ENCODE data around the gene ATG7.
"Not testable (repeated sequence)": the region's sequence is repeated elsewhere in the genome, so short reads cannot be mapped to it uniquely, and the experiment has no call there.

ATG7 gene

GRCh38 chr3:11522953-11523571 lies 250.9 kb downstream of the ATG7 start:
- ATAC-seq (no peak), DNase-seq (no peak)
- Mint-ChIP-seq H3K27me3 (no peaks in the 10 kb centered on the region), H3K36me3 (ENCODE audit: low read depth) (peaks cover 7% of the 10 kb centered on the region), H3K4me1 (no peaks in the 10 kb centered on the region), H3K9me3 (peaks cover 3% of the 10 kb centered on the region), H3K4me3 (no peak overlapping the region), H3K27ac (no peak overlapping the region)

- Mint-ChIP-seq H3K9me3 (peaks cover 3% of the 10 kb centered on the region), H3K4me1 (no peaks in the 10 kb centered on the region), H3K4me3 (no peak overlapping the region), H3K27me3 (no peaks in the 10 kb centered on the region), H3K36me3 (ENCODE audit: low read depth) (peaks cover 7% of the 10 kb centered on the region), H3K27ac (no peak overlapping the region)
- DNase-seq (no peak), ATAC-seq (no peak)
Measured at GRCh38 chr3:11523572-11524101, 251.4 kb downstream of the ATG7 start.

GRCh38 chr3:11526121-11526520 lies 253.9 kb downstream of the ATG7 start:
- not testable (repeated sequence) for DNase-seq; H3K36me3 Mint-ChIP-seq (ENCODE audit: low read depth); ATAC-seq; H3K27me3 Mint-ChIP-seq; H3K9me3 Mint-ChIP-seq; H3K4me1 Mint-ChIP-seq; H3K4me3 Mint-ChIP-seq; H3K27ac Mint-ChIP-seq

GRCh38 chr3:11529281-11529680 lies 257.1 kb downstream of the ATG7 start:
- Mint-ChIP-seq H3K4me1 (no peaks in the 10 kb centered on the region), H3K9me3 (peaks cover 3% of the 10 kb centered on the region), H3K27ac (no peak overlapping the region), H3K36me3 (ENCODE audit: low read depth) (peaks cover 7% of the 10 kb centered on the region), H3K27me3 (no peaks in the 10 kb centered on the region), H3K4me3 (no peak overlapping the region)
- DNase-seq: no peak
- ATAC-seq: no peak

GRCh38 chr3:11530153-11530721 lies 258.0 kb downstream of the ATG7 start:
- Mint-ChIP-seq H3K36me3 (ENCODE audit: low read depth) (peaks cover 7% of the 10 kb centered on the region), H3K27ac (no peak overlapping the region), H3K9me3 (peaks cover 3% of the 10 kb centered on the region), H3K27me3 (no peaks in the 10 kb centered on the region), H3K4me3 (no peak overlapping the region), H3K4me1 (no peaks in the 10 kb centered on the region)
- no peak for ATAC-seq
- no peak for DNase-seq

GRCh38 chr3:11532931-11533391 lies 260.8 kb downstream of the ATG7 start:
- Mint-ChIP-seq H3K27ac (no peak overlapping the region), H3K27me3 (no peaks in the 10 kb centered on the region), H3K36me3 (ENCODE audit: low read depth) (no peaks in the 10 kb centered on the region), H3K9me3 (no peaks in the 10 kb centered on the region), H3K4me1 (no peaks in the 10 kb centered on the region), H3K4me3 (no peak overlapping the region)
- ATAC-seq (no peak), DNase-seq (no peak)

- DNase-seq: no peak
- Mint-ChIP-seq H3K9me3 (no peaks in the 10 kb centered on the region), H3K36me3 (ENCODE audit: low read depth) (no peaks in the 10 kb centered on the region), H3K4me1 (no peaks in the 10 kb centered on the region), H3K27me3 (no peaks in the 10 kb centered on the region), H3K27ac (no peak overlapping the region), H3K4me3 (no peak overlapping the region)
- ATAC-seq: no peak
Measured at GRCh38 chr3:11534011-11534792, 262.0 kb downstream of the ATG7 start.

- H3K4me3 Mint-ChIP-seq: no peak overlapping the region
Measured at GRCh38 chr3:11534793-11535101, 262.6 kb downstream of the ATG7 start.

GRCh38 chr3:11535243-11535960 lies 263.2 kb downstream of the ATG7 start:
- no peaks in the 10 kb centered on the region for H3K36me3 Mint-ChIP-seq (ENCODE audit: low read depth)
- ATAC-seq: no peak
- no peaks in the 10 kb centered on the region for H3K9me3 Mint-ChIP-seq
- no peak for DNase-seq
- H3K4me1 Mint-ChIP-seq: no peaks in the 10 kb centered on the region
- H3K4me3 Mint-ChIP-seq: no peak overlapping the region
- no peak overlapping the region for H3K27ac Mint-ChIP-seq
- no peaks in the 10 kb centered on the region for H3K27me3 Mint-ChIP-seq

More at GRCh38 chr3:11534793-11535101, 262.6 kb downstream of the ATG7 start:
- Mint-ChIP-seq H3K4me1 (no peaks in the 10 kb centered on the region), H3K27ac (no peak overlapping the region), H3K36me3 (ENCODE audit: low read depth) (no peaks in the 10 kb centered on the region), H3K9me3 (no peaks in the 10 kb centered on the region), H3K27me3 (no peaks in the 10 kb centered on the region)
- DNase-seq (no peak), ATAC-seq (no peak)

- Mint-ChIP-seq H3K27ac (no peak overlapping the region), H3K36me3 (ENCODE audit: low read depth) (no peaks in the 10 kb centered on the region), H3K4me3 (no peak overlapping the region), H3K9me3 (no peaks in the 10 kb centered on the region), H3K27me3 (no peaks in the 10 kb centered on the region), H3K4me1 (no peaks in the 10 kb centered on the region)
- ATAC-seq: no peak
- no peak for DNase-seq
Measured at GRCh38 chr3:11536132-11536935, 264.1 kb downstream of the ATG7 start.

GRCh38 chr3:11536936-11537612 lies 264.9 kb downstream of the ATG7 start:
- Mint-ChIP-seq H3K4me3 (no peak overlapping the region), H3K9me3 (no peaks in the 10 kb centered on the region), H3K27ac (no peak overlapping the region), H3K27me3 (no peaks in the 10 kb centered on the region), H3K4me1 (no peaks in the 10 kb centered on the region), H3K36me3 (ENCODE audit: low read depth) (no peaks in the 10 kb centered on the region)
- DNase-seq (no peak), ATAC-seq (no peak)

GRCh38 chr3:11538581-11538980 lies 266.4 kb downstream of the ATG7 start:
- ATAC-seq (no peak), DNase-seq (no peak)
- Mint-ChIP-seq H3K27me3 (no peaks in the 10 kb centered on the region), H3K4me1 (no peaks in the 10 kb centered on the region), H3K36me3 (ENCODE audit: low read depth) (no peaks in the 10 kb centered on the region), H3K9me3 (no peaks in the 10 kb centered on the region), H3K4me3 (no peak overlapping the region), H3K27ac (no peak overlapping the region)

GRCh38 chr3:11539218-11539617 lies 267.0 kb downstream of the ATG7 start:
- no peak overlapping the region for H3K4me3 Mint-ChIP-seq
- DNase-seq: no peak
- no peak for ATAC-seq
- no peak overlapping the region for H3K27ac Mint-ChIP-seq
- H3K4me1 Mint-ChIP-seq: no peaks in the 10 kb centered on the region
- H3K36me3 Mint-ChIP-seq (ENCODE audit: low read depth): no peaks in the 10 kb centered on the region
- no peaks in the 10 kb centered on the region for H3K27me3 Mint-ChIP-seq
- no peaks in the 10 kb centered on the region for H3K9me3 Mint-ChIP-seq

Data from activated naive CD8-positive, alpha-beta T cell treated with anti-CD3 and anti-CD28 coated beads, Interleukin-2, amount 50 U/mL, for 24 hours (primary cell).